ENCODE results near the gene FNDC11. TPM values are rescaled to one million over a fixed set of nuclear protein-coding genes. Genes with fewer than 3 reads are reported as not detected.
A peak's percentile ranks its signal among the peaks of the same experiment; 100 is the strongest.

The FNDC11 gene
- total and polyA plus RNA-seq, 2 of the 13 experiments (the other 11 are each of a cell fraction or from before 2014, with no cell fraction given) = 0.07 TPM; not detected in 1

- TF ChIP-seq ZNF782 (CRISPR knock-in tag; IDR thresholded peaks at IDR 0.05; ENCODE audit: borderline replicate concordance) (no peak), ZNF792 (CRISPR knock-in tag; IDR thresholded peaks at IDR 0.05) (no peak), ZSCAN22 (CRISPR knock-in tag; IDR thresholded peaks at IDR 0.05) (no peak), ELF4 (CRISPR knock-in tag; IDR thresholded peaks at IDR 0.05; ENCODE audit: borderline replicate concordance) (no peak), ARNT (IDR thresholded peaks at IDR 0.05) (no peak), ZNF335 (CRISPR knock-in tag; IDR thresholded peaks at IDR 0.05) (no peak), ZNF432 (CRISPR knock-in tag; IDR thresholded peaks at IDR 0.05; ENCODE audit: borderline replicate concordance) (no peak), HBP1 (CRISPR knock-in tag; IDR thresholded peaks at IDR 0.05; ENCODE audit: low read depth) (no peak), RELA (CRISPR knock-in tag; IDR thresholded peaks at IDR 0.05) (no peak), ZNF556 (CRISPR knock-in tag; IDR thresholded peaks at IDR 0.05; ENCODE audit: borderline replicate concordance) (0 out of 2 replicates have a peak, but pooled peaks have one; percentile 55), ZNF570 (CRISPR knock-in tag; IDR thresholded peaks at IDR 0.05; ENCODE audit: borderline replicate concordance) (no peak), ZNF496 (CRISPR knock-in tag; IDR thresholded peaks at IDR 0.05; ENCODE audit: insufficient replicate concordance) (no peak), FOXP4 (CRISPR knock-in tag; IDR thresholded peaks at IDR 0.05) (no peak), BCLAF1 (IDR thresholded peaks at IDR 0.05) (no peak), BORCS8-MEF2B (CRISPR knock-in tag; IDR thresholded peaks at IDR 0.05) (0 out of 2 replicates have a peak, but pooled peaks have one; percentile 41), THAP9 (CRISPR knock-in tag; IDR thresholded peaks at IDR 0.05; ENCODE audit: borderline replicate concordance) (0 out of 2 replicates have a peak, but pooled peaks have one; percentile 21), FOXK1 (CRISPR knock-in tag; IDR thresholded peaks at IDR 0.05; ENCODE audit: borderline replicate concordance, low read depth) (no peak), ARHGAP35 (CRISPR knock-in tag; IDR thresholded peaks at IDR 0.05; ENCODE audit: borderline replicate concordance) (no peak), MED1 (CRISPR knock-in tag; IDR thresholded peaks at IDR 0.05) (no peak; the same call in 1 of the 2 replicates), HNRNPK (IDR thresholded peaks at IDR 0.05; ENCODE audit: low read depth, low read length, poor library complexity, severe bottlenecking) (no peak), SMARCC2 (IDR thresholded peaks at IDR 0.05) (no peak)
These were observed 9.6 kb upstream of the FNDC11 start (continued) for GRCh38 chr20:63544241-63544957.

Data from HepG2 (cell line).